ENCODE results near the gene DOCK1.

DOCK1 gene

DNA sequence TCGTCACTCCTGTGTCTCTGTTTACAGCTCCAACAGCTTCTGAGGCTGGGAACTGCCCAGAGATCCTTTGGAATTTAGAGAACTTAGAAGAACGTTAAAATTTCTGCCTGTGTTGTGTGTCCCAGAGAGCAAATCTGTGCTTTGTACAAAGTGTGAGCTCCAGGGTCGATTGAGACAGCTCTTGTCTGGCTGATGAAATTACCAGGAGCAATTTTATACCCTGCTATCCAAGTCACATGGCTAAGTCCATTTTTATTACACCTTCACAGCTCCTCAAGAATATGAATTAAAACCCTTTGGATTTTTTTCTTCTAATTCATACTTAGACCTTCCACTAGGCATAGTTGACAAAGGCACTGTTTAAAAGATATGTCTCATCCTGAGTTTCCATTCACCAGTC lies 337.7 kb downstream of the DOCK1 start:
- no peaks in the 10 kb centered on the region for H3K9me3 Mint-ChIP-seq
- H3K27ac Mint-ChIP-seq: no peak overlapping the region
- H3K36me3 Mint-ChIP-seq: no peaks in the 10 kb centered on the region
- H3K27me3 Mint-ChIP-seq: peaks cover 2% of the 10 kb centered on the region
- no peaks in the 10 kb centered on the region for H3K4me1 Mint-ChIP-seq
- H3K4me3 Mint-ChIP-seq: no peak overlapping the region

DNA sequence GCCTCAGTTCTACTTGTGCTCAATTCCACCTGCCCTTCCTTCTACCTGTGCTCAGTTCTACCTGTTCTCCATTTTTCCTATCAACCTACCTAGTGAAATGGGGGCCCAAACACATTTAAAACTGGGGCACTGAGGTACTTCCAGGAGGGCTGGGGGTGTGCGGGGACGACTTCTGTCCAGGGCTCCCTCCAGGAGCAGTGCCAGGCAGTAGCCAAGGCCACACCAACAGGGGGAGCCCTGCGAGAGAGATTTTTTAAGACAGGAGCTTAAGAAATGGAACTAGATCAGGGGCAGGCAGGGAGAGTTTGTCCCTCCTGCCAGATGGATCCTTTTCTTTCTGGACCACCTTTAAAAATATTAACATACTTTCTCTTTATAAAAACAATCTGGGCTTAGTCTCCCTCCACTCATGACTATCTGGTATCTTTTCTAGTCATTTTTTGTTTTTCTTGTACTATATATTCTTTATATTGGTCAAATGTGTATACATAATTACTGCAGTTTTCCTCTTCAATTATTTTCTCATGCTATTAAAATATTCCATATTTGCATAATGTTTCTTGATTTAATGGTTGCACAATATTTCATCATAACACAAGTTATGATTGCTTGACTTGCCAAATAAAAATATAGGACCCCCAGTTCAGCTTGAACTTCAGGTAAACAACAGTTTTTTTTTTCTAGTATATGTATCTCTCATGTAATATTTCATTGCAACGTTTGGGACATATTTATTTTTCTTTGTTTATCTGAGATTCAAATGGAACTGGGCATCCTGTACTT lies 338.5 kb downstream of the DOCK1 start:
- no peaks in the 10 kb centered on the region for H3K4me1 Mint-ChIP-seq
- H3K9me3 Mint-ChIP-seq: no peaks in the 10 kb centered on the region
- H3K4me3 Mint-ChIP-seq: no peak overlapping the region
- no peak overlapping the region for H3K27ac Mint-ChIP-seq
- H3K36me3 Mint-ChIP-seq: no peaks in the 10 kb centered on the region
- H3K27me3 Mint-ChIP-seq: peaks cover 4% of the 10 kb centered on the region

DNA sequence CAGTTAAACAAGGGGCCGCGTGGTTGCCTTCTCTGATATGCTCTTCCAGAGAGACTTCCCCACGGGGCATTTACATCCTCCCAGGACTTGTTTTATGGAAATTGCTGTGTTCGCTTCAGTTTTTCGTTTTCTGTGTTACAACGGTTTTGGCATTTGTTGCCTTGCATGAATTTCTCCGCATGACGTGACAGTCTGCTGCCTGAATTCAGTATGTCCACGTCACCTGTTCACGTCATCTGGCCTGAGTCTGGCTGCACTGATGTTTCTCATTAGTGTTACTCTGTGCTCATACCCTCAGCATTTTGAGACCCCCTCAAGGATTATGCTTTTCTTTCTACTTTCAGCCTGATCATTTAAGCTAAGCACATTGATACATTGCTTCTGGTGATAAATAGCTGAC lies 340.2 kb downstream of the DOCK1 start:
- Mint-ChIP-seq H3K4me1 (no peaks in the 10 kb centered on the region), H3K9me3 (no peaks in the 10 kb centered on the region), H3K27me3 (peaks cover 5% of the 10 kb centered on the region), H3K36me3 (no peaks in the 10 kb centered on the region), H3K27ac (peak overlapping the region; percentile 48), H3K4me3 (no peak overlapping the region)

DNA sequence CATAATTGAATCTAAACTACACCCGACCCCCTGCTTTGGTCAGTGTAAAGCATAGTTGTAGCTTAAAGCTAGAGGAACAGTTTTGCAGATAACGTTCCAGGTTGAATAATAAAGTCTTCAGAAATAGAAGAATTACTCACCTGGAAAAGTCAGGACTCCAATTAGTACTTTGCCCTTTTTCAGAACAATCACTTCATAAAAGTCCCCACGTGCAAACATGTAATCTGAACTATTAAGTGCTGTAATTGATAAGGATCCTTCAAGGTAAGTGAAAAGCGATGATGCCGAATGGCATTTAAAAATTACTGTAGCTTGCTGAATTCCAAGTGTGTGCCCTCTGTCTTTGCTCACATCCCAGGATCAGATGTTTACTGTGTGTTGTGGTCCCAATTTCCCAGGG lies 344.8 kb downstream of the DOCK1 start:
- Mint-ChIP-seq H3K4me1 (peaks cover 9% of the 10 kb centered on the region), H3K27ac (no peak overlapping the region), H3K9me3 (no peaks in the 10 kb centered on the region), H3K27me3 (peaks cover 8% of the 10 kb centered on the region), H3K4me3 (no peak overlapping the region), H3K36me3 (no peaks in the 10 kb centered on the region)

DNA sequence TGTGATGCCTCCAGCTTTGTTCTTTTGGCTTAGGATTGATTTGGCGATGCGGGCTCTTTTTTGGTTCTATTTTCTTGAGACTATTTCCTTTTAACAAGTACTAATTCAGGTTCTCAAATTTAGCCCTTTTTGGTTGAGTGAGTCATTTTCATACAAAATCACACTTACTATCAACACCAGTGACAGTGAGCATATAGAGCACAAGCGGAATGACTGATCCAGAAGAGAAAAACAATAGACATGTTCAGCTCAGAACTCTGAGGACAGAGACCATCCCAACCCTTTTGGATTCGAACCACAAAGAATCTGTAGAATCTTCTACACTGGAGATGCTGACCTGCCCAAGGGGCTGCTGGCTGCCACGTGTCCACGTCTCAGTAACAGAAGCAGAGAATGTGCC lies 347.6 kb downstream of the DOCK1 start:
- no peak overlapping the region for H3K27ac Mint-ChIP-seq
- H3K27me3 Mint-ChIP-seq: peaks cover 8% of the 10 kb centered on the region
- no peaks in the 10 kb centered on the region for H3K36me3 Mint-ChIP-seq
- H3K4me1 Mint-ChIP-seq: peaks cover 9% of the 10 kb centered on the region
- no peak overlapping the region for H3K4me3 Mint-ChIP-seq
- H3K9me3 Mint-ChIP-seq: no peaks in the 10 kb centered on the region

DNA sequence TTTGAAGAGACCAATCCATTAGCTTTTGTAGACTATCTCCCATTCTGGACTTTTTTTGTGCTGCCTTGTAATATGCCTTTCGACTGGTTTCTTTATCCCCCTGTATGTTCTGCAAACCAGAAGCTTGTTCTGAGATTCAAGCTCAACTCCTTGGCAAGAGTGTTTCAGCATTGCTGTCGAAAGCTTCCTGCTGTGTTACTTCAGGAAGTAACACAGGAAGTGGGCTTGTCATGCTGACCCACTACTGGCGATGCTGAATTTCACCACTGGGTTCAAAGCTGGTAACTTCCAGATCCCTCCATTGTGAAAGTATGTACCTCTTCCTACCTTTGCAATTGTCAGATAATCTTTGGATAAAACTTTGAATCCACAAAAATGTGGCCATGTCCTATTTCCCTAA lies 349.0 kb downstream of the DOCK1 start:
- no peaks in the 10 kb centered on the region for H3K9me3 Mint-ChIP-seq
- no peaks in the 10 kb centered on the region for H3K36me3 Mint-ChIP-seq
- H3K27ac Mint-ChIP-seq: no peak overlapping the region
- H3K27me3 Mint-ChIP-seq: peaks cover 6% of the 10 kb centered on the region
- no peak overlapping the region for H3K4me3 Mint-ChIP-seq
- H3K4me1 Mint-ChIP-seq: peaks cover 9% of the 10 kb centered on the region

DNA sequence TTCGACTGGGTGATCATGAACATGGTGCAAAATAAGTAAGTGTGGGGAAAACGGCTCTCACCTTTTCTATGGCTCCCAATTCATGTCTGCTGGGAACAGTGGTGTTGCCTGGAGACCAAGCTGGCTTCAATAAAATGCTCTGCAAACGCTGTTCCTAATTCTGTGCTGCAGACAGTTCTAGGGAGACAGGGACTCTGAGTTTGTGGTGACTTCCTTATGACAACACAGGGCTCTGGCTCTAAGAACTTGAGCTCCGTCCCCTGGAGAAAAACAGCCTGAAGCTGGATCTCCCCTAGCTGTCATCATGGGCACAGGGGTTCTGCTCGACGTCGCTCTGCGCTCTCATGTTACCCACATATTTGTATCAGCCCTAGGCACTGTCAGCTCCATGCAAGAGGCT lies 352.2 kb downstream of the DOCK1 start:
- H3K27me3 Mint-ChIP-seq: peaks cover 4% of the 10 kb centered on the region
- H3K36me3 Mint-ChIP-seq: no peaks in the 10 kb centered on the region
- H3K27ac Mint-ChIP-seq: no peak overlapping the region
- H3K4me1 Mint-ChIP-seq: peaks cover 9% of the 10 kb centered on the region
- no peak overlapping the region for H3K4me3 Mint-ChIP-seq
- H3K9me3 Mint-ChIP-seq: no peaks in the 10 kb centered on the region

DNA sequence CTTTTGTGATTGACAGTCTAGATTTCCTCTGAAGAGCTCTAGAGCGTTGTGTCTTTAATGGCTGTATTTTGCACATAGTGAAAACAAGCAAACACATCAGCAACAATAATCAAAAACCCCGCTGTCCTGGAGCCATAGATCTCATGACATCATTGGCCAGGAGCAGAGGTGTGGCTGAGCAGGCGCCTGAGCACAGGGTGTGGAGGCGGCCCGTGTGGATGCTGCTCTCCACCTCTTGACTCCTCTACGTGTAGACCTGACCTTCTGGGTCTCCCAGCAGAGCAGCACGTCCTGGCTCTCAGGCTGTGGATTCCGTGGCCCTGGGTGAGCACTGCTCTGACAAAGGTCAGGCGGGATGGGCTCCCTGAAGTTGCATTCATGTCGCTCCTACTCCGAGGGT lies 354.1 kb downstream of the DOCK1 start:
- no peaks in the 10 kb centered on the region for H3K27me3 Mint-ChIP-seq
- H3K36me3 Mint-ChIP-seq: no peaks in the 10 kb centered on the region
- H3K9me3 Mint-ChIP-seq: no peaks in the 10 kb centered on the region
- H3K4me1 Mint-ChIP-seq: peaks cover 3% of the 10 kb centered on the region
- no peak overlapping the region for H3K4me3 Mint-ChIP-seq
- no peak overlapping the region for H3K27ac Mint-ChIP-seq

DNA sequence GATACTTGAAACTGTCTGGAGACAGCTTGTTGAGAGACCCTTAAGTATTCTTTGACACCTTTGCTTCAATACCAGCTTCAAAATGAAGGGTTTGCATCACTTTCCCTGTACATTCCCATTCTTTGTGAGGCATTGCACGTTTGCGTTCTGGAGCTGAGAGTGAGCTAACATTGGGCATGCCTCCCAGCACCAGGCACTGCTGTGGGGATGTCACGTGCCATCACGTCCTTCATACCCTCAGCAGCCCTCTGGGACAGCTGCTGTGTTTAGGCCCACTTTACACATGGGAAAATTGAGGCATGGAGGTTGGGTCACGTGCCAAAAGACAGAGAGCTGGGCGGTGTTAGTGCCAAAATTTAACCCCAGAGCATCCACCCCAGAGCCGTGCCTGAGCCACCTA lies 357.4 kb downstream of the DOCK1 start:
- Mint-ChIP-seq H3K27ac (no peak overlapping the region), H3K27me3 (peaks cover 6% of the 10 kb centered on the region), H3K9me3 (no peaks in the 10 kb centered on the region), H3K4me1 (no peaks in the 10 kb centered on the region), H3K4me3 (no peak overlapping the region), H3K36me3 (no peaks in the 10 kb centered on the region)

DNA sequence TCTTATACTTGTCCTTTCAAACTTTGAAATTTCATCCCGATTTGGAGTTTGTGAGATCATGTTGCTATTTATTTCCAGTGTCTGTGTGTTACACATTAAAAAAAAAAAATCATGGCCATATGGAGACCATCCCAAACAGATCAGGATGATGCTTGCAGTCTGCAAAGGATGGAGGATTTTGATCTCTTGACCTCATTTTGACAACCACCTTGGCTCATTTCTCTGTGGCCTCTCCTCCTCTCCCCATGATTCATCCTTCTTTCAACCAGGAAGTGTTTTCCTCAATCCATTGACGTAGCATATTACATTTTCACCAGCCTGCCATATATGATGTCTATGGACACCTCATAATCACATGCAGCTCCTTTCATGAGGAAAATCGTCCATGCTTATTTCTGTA lies 360.1 kb downstream of the DOCK1 start:
- Mint-ChIP-seq H3K9me3 (no peaks in the 10 kb centered on the region), H3K4me3 (no peak overlapping the region), H3K27me3 (peaks cover 6% of the 10 kb centered on the region), H3K4me1 (no peaks in the 10 kb centered on the region), H3K27ac (no peak overlapping the region), H3K36me3 (no peaks in the 10 kb centered on the region)

DNA sequence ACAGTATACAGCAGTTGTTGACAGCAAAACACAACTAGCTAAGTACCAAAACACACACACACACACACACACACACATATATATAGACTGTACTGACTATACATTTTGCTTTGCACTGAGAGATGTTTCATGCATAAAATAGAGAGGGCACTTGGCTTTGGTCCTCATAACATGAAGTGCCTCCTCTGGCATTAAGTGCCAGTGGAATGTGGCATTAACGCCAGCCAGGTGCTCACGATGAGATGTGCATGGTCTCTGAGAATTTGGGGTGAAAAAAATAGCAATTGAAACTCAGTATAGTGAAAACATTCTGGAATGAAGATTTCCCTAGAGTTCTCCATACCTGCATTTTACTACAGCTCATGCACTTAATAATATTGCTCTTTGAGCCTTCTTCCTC lies 361.2 kb downstream of the DOCK1 start:
- H3K27me3 Mint-ChIP-seq: peaks cover 6% of the 10 kb centered on the region
- H3K27ac Mint-ChIP-seq: no peak overlapping the region
- H3K9me3 Mint-ChIP-seq: no peaks in the 10 kb centered on the region
- H3K4me1 Mint-ChIP-seq: no peaks in the 10 kb centered on the region
- no peaks in the 10 kb centered on the region for H3K36me3 Mint-ChIP-seq
- no peak overlapping the region for H3K4me3 Mint-ChIP-seq

DNA sequence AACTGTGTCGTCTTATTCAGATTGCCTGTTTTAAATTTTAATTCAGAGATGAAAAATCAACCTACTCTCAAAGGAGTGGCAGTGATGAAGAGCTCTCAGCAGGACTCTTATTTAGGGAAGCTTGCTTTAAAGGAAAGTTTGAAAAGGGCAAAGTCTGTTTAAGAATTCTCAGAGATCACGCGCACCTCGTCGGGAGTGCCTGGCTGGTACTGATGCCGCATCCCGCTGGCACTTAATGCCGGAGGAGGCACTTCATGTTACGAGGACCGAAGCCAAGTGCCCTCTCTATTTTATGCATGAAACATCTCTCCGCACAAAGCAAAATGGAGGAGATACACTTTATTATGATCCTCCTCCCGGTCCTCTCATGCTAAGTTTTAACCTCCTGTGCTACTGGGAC lies 362.2 kb downstream of the DOCK1 start:
- H3K4me1 Mint-ChIP-seq: no peaks in the 10 kb centered on the region
- H3K36me3 Mint-ChIP-seq: no peaks in the 10 kb centered on the region
- H3K27ac Mint-ChIP-seq: no peak overlapping the region
- H3K4me3 Mint-ChIP-seq: no peak overlapping the region
- no peaks in the 10 kb centered on the region for H3K9me3 Mint-ChIP-seq
- H3K27me3 Mint-ChIP-seq: peaks cover 6% of the 10 kb centered on the region

DNA sequence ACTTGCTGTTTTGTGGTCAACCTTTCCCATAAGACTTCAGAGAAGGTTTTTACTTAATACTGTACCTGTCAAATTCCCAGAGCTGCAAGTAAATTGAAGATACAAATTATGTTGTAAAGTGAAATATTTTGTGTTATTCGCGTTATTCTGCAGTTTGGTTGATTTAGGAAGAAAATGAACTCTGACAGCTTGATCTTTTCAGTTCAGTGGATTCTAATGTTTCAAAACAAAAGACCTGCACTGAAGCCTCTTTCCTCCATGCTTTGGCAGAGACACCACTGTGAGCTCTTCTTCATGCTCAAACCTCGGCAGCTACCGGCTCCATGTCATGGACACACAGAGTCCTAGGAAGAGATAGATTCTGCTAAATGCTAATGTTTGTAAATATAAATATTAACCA lies 366.8 kb downstream of the DOCK1 start:
- Mint-ChIP-seq H3K9me3 (no peaks in the 10 kb centered on the region), H3K4me1 (no peaks in the 10 kb centered on the region), H3K36me3 (no peaks in the 10 kb centered on the region), H3K27me3 (no peaks in the 10 kb centered on the region), H3K4me3 (no peak overlapping the region), H3K27ac (no peak overlapping the region)

DNA sequence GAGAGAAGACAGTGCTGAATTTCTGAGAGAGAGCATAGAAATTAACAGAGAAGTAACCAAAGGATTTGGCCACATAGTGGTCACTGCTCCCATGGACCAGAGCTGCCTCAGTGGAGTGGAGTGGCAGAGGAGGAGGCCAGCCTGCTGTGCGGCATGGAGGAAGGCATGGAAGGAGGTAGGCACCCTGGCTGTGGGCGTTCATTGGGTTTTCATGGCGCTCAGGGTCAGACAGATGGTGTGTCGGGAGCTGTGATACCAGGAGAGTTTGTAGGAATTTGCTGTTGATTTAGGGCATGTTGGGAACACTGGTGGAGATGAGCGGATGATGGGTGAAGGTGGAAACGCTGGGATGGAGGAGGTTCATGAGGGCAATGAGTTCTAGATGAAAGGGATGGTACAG lies 370.0 kb downstream of the DOCK1 start:
- no peaks in the 10 kb centered on the region for H3K4me1 Mint-ChIP-seq

DNA sequence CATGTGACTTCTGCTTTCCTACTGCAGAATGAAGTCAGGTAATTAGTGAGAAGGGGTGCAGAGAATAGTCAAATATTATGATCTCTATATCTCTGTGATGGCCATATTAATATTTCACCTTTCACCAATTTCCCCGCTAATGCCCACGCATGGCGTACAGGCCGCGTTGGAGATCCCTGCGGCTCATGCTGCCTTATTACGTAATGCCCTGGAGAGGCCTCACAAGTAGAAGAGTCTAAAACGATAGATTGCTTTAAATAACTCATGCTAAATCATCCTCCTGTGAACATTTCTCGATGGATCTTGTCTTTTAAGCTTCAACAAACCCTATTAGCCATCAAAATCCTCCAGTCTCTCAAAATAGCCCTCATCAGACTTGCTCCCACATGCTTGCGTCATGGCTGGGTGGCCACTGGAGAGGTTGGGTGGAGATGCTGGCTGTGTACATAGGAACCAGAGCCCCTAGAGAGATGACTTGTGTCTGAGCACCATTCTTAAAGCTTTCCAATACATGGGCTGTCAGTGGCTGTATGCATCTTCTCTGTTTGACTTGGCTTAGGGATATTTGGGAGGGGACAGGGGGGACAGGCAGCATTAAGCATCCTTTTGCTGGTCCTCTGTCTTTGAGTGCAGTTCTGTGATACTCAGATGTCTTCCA lies 370.7 kb downstream of the DOCK1 start:
- Mint-ChIP-seq H3K4me1 (no peaks in the 10 kb centered on the region), H3K27me3 (no peaks in the 10 kb centered on the region), H3K9me3 (no peaks in the 10 kb centered on the region), H3K27ac (no peak overlapping the region), H3K4me3 (no peak overlapping the region), H3K36me3 (no peaks in the 10 kb centered on the region)

More for the DNA sequence above, 370.0 kb downstream of the DOCK1 start:
- H3K36me3 Mint-ChIP-seq: no peaks in the 10 kb centered on the region
- no peaks in the 10 kb centered on the region for H3K27me3 Mint-ChIP-seq
- no peaks in the 10 kb centered on the region for H3K9me3 Mint-ChIP-seq
- no peak overlapping the region for H3K4me3 Mint-ChIP-seq
- H3K27ac Mint-ChIP-seq: no peak overlapping the region

DNA sequence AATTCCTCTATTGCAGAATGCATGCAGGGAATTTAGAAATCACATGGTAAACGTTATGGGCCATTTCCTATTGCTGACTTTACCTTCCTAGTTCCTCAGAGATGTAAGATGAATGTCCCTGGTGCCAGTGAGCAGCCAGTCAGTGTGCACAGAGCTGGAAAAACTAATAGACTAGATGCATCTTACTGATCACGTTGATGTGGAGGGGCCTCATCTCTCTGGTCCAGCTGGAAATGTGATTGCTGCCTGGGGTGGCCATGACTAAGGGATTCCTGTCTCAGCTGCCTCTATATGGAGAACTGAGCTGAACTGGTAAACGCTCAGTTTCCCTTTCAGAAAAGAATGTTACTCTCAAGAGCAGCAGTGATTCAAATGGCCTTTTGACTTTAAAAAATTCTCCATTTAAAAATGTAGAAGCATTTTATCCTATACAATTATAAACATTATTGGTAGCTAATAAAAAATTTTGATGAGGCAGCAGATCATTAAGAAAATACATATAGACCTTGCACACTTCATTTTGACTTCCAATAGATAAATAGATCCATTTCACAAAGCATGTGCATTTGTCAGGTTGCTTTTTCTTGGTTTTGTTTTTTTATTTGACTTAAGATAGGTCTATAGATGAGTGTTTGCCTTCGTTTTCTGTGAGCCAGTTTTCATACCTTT lies 371.7 kb downstream of the DOCK1 start:
- Mint-ChIP-seq H3K27me3 (no peaks in the 10 kb centered on the region), H3K4me3 (no peak overlapping the region), H3K36me3 (no peaks in the 10 kb centered on the region), H3K27ac (no peak overlapping the region), H3K9me3 (no peaks in the 10 kb centered on the region), H3K4me1 (no peaks in the 10 kb centered on the region)
